Bone marrow (tissue), 2 donors: ENCODE data around the gene PPP6R3.
"Not testable (repeated sequence)": the region's sequence is repeated elsewhere in the genome, so short reads cannot be mapped to it uniquely, and the experiment has no call there.

Experiments
- DNase-seq, 2 donors: peaks; one replicate each; lab custom pipeline; 2025; lab: John Stamatoyannopoulos, UW

PPP6R3 gene

DNA sequence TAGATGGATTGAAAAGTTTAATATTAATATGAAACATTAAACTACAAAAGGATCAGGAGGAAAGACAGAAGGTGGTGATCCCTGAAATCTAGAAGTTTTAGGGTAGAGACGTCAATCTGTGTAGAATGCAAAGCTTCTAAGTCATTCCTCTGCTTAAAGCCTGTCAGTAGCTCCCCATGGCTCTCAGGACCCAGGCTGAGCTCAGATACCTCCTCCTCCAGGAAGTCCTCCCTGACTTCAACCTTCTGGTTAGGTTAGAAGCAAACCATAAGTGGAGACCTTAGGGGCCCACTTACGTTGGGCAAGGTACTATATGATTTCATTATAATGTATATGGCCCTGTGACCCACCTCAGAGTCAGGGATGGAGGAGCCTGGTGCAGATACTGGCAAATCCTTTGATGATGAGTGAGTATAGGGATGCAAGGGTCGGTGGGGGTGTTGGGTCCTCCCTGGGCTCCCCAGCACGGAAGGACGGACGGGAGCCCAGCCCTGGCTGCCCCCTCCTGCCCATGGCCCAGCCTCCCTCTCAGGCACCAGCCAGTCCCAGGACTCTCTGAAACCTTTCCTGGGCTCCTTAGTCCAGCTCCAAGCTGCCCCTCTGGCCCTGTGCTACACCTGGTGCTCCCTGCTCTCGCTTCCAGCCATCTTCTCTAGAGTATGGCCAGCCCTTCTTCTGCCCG is 3.2 kb upstream of the PPP6R3 start:
- DNase-seq = no peak

GRCh38 chr11:68457898-68458249 is 2.7 kb upstream of the PPP6R3 start:
- no peak for DNase-seq

- not testable (repeated sequence) for DNase-seq
Measured at GRCh38 chr11:68458340-68458739, 2.2 kb upstream of the PPP6R3 start.

DNA sequence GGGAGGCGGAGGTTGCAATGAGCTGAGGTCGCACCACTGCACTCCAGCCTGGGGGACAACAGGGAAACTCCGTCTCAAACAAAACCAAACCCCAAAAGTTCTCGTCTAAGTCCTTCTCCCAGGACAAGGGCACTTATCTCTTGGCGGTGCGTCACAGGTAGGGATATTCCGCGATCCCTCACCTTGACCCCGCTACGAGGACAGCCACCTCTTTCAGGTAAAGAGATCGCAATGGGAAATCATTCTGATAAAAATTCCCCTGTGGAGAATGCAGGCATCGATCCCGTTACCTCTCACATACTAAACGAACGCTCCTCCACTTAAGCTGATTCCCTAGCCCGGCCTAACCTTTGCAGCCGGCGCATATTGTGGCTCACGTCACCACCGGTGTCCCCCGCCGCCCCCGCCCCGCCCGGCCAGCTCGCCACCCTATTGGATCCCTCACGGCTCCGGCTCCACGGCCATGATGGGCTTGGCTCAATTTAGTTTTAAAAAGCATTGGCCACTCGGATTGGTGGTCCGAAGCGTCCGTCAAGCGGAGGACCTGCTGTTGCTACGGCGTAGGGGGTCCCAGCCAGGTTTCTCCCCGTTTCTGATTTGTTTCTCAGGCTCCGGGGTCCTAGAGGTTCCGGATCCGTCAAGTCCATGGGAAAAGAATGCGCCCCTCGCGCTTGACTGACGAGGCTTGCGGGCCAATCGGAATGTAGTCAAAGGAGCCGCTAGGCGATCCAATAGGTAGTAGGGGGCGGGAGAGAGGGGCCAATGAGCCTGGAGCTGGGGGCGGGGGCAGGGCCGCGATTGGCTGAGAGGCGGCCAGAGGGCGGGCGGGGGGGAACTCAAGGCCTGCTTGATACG is 439 bp upstream of the PPP6R3 start:
- DNase-seq = peak; percentile 89 to 98

GRCh38 chr11:68461575-68461917 is 994 bp downstream of the PPP6R3 start:
- DNase-seq = no peak

DNA sequence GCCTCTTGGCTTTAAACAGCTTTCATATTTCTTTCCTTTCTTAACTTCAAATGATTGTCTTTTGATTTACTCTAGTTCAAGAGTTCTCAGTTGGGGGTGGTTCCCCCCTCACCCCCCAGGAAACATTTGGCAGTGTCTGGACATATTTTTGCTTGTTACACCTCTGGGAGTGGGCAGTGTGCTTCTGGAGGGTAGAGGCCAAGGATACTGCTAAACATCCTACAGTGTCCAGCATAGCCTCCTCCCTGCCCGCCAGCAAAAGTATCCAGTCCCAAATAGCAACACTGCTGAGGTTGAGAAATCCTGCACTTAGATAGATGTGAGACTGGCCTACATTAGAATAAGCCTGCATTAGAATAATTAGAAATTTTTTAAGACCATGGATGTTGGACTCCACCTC is 3.2 kb downstream of the PPP6R3 start:
- DNase-seq = no peak

DNA sequence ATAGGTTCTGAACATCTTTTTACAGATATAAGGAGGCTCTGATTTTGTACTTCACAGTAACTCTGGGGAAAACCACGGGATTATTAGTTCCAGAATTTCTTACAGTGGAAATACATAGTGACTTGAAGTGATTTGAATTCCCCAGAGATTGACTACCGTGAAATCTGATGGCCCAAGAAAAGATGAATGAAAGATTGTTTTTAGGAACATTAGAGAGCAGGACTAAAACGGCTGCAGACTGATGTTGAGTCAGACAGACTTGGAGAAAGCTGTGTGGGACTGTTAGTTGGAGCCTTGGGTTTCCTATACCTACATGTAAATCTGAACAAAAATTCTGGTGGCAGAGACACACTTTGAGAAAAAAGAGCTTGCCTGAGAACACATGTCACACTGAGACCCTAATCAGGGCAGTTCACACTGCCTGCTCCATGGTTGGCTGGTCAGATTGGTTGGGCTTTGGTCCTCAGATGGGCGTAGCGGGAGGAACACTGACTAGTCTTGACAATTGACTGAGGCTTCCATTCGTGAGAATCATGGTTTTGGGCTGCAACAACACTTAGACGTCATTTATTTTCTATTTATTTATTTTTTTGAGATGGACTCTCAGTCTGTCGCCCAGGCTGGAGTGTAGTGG is 6.8 kb downstream of the PPP6R3 start:
- DNase-seq = no peak

DNA sequence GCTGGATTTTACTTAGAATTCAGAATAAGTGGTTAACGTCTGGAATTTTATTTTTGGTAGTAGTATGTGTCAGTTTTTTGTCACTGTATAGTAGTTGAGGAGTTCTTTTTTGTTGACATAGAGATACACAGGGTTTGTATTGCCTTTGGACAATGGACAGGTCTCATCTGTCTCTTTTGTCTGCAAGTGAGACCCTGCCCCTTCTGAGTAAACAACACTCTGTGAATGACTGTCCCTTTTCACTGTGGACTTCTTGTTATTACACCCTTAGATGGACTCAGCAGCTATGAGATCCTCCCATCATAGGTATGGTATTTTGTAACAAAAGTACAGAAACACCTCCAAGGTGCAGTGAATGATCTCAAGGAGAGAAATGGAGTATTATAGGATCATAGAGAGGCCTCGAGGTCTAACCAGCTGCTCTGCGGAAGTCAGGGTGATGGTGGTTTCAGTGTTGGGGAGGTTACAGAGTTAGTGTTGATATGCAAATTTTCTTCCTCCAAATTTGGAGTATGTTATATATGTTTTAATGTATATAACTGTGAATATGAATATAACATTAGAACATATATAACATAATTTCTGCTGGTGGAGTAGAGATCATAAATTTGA is 7.8 kb downstream of the PPP6R3 start:
- DNase-seq = no peak

DNA sequence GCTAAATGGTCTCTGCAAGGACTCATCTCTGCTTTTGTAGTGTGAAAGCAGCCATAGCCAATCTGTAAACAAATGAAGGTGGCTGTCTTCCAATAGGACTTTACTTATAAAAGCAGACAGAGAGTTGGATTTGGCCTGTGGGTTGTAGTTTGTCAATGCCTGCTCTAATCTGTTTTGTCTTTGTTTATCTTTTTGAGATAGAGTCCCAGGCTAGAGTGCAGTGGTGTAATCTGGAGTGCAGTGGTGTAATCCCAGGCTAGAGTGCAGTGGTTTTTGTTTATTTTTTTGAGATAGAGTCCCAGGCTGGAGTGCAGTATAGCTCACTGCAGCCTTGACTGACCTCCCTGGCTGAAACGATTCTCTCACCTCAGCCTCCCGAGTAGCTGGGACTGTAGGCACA is 8.6 kb downstream of the PPP6R3 start:
- no peak for DNase-seq

- no peak for DNase-seq
Measured at GRCh38 chr11:68469642-68470041, 9.1 kb downstream of the PPP6R3 start.

- DNase-seq = no peak
Measured at GRCh38 chr11:68470304-68470811, 9.8 kb downstream of the PPP6R3 start.

DNA sequence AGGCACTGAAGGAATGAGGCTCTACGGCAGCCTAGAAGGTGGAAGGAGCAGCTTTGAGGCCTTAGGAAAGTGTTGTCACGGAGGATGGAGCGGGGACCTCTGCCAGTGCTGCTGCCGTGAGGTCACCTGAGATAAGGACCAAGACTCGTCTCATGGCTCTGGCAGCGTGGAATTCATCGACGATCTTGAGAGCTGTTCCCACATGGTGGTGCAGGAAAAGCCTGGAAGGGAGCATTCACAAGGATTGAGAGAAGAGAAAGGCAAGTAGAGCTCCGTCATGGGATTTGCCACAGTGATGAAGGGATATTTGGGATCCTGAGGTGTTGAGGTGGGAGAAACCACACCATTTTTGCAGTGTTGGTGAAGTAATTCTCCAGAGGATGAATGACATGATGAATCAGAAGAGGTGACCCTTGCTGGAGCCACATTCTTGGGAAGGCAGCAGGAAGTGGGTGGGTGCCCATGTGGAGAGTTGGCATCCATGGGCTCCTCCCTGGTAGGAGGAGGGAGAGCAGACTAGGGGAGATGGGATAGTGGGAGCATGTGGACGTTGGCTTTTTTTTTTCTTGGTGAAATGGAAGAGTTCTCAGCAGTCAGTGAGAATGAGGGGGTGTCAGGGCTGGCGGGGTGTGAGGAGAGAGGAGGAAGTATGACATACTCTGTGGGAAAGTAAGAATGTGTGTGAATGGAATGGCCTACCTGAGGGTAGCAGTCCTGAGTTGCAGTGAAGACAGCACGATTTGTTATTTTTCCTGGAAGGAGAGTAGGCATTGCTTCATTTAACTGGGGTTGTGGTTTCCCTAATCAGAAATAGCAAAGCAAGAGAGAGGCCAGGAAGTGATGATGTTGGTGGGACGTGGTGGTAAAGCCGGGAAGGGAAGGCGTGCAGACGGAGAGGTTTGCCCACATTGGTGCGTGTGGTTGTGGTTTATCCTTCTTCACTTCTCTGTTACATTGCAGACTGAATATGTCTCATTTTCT is 11.1 kb downstream of the PPP6R3 start:
- peak in 1 of 2 donors; percentile 85 for DNase-seq

GRCh38 chr11:68472778-68473177 is 12.2 kb downstream of the PPP6R3 start:
- DNase-seq = no peak

DNA sequence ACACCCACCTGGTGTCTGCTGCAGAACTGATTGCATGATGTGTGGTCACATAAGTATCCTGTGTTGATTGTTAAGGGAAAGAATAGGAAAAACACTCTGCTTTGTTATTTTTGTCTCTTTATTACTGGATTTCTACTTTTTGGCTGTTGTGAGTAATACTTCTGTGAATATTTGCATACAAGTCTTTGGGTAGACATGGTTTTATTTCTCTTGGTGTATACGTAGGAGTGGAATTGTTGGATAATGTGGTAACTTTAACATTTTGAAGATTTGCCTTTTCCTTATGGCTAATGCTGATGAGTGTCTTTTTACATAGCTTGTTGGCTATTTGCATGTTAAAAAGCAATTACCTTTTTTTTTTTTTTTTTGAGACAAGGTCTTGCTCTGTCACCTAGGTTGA is 13.1 kb downstream of the PPP6R3 start:
- no peak for DNase-seq

GRCh38 chr11:68475626-68476025 is 15.1 kb downstream of the PPP6R3 start:
- not testable (repeated sequence) for DNase-seq

GRCh38 chr11:68479390-68479789 is 18.8 kb downstream of the PPP6R3 start:
- DNase-seq = no peak

DNA sequence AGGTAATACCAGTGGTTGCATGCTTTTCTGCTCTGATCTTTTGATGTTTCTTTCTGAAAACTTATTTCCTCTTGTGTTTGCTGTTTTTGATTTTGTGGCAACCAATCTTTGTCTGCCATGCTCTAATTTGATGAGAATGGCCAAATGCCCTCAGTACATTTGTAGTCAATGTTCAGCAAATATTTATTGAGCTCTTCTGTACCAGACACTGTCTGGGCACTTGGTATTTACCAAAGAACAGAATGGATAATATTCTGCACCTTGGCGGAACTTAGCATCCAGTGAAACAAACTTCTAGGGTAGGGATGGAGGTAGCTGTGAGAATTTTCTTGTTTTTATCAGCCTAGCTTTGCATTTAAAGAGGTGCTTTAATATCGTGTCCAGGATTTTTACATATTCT is 19.6 kb downstream of the PPP6R3 start:
- DNase-seq = no peak

GRCh38 chr11:68480852-68481510 is 20.4 kb downstream of the PPP6R3 start:
- no peak for DNase-seq

DNA sequence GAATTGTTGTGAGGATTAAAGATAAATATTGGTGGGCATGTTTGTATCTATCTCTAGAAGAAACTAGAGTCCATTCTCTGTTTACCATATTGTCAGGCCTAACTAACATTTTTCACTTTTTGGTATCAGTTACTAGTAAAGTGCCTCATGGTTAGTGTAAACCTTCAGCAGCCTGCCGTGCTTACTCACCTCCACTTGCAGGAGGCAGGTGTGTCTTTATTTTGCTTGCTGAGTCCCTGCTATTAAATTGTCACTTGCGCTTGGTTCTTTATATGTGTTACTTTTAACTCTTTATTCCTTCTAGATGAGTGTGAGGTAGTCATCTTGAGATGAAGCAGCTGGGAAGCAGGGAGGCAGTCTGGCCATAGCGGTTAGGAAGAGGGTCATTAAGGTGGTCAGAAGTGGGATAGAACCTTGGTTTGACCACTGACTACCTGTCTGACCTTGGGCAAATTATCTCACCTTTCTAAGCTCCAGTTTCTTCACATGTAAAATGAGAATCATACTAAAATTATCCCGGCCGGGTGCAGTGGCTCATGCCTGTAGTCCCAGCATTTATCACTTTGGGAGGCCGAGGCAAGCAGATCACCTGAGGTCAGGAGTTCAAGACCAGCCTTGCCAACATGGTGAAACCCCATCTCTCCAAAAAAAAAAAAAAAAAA is 21.2 kb downstream of the PPP6R3 start:
- no peak for DNase-seq

DNA sequence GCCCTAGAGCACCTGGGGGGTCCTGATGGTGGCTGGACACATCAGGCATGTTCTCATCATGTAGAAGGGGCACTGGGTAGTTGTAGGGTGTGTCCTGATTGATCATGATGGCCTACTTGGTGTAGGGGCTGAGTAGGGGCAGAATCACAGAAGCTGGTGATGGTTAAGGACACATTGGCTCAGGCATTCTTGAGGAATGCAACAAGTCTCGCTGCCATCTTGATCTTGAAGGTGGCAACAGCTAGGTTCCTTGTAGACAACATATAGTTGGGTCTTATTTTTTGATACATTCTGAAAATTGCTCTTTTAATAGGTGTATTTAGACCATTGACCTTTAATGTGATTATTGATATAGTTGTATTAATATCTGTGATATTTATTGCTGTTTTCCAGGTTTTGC is 28.1 kb downstream of the PPP6R3 start:
- DNase-seq = no peak
